Astrocyte (in vitro differentiated cells and primary cell): Measurements from ENCODE around the gene EMP3.

ENCODE experiments used
- CTCF ChIP-seq: IDR thresholded peaks from 2 replicates; pipeline ENCODE4 v1.5.1; 2011; ENCODE audit warnings: low read depth, mild to moderate bottlenecking, inconsistent platforms, low read length, moderate library complexity; ENCODE audit not compliant: insufficient read depth
- EZH2 ChIP-seq: IDR thresholded peaks from 2 replicates; pipeline ENCODE4 v1.6.1; 2012; ENCODE audit warnings: mild to moderate bottlenecking, low read length, inconsistent platforms; ENCODE audit not compliant: insufficient read depth

GRCh38 chr19:48348737-48349136, 23.4 kb downstream of the EMP3 start:
- TF ChIP-seq EZH2 (no peak), CTCF (no peak)
